Parathyroid adenoma (tissue), 2 donors: Measurements from ENCODE around the gene LRRC10.

ENCODE experiments used
- H2AFZ ChIP-seq: fragments of 300-600 bp; sonication (generic); one replicate; pipeline ENCODE4 v1.7.0; 2017; ENCODE audit warnings: antibody characterized with exemption, mild to moderate bottlenecking
- H3K27ac ChIP-seq: fragments of 300-600 bp; sonication (generic); one replicate; pipeline ENCODE4 v1.7.0; 2017
- H3K27me3 ChIP-seq: fragments of 300-600 bp; sonication (generic); one replicate; pipeline ENCODE4 v1.7.0; 2017; ENCODE audit warnings: low read length; ENCODE audit not compliant: control insufficient read depth, insufficient read depth
- H3K36me3 ChIP-seq: fragments of 300-600 bp; sonication (generic); one replicate; pipeline ENCODE4 v1.7.0; 2017; ENCODE audit warnings: low read length; ENCODE audit not compliant: control insufficient read depth, insufficient read depth
- H3K4me1 ChIP-seq: fragments of 300-600 bp; sonication (generic); one replicate; pipeline ENCODE4 v1.7.0; 2017; ENCODE audit warnings: control low read depth
- H3K4me2 ChIP-seq: fragments of 300-600 bp; sonication (generic); one replicate; pipeline ENCODE4 v1.7.0; 2017; ENCODE audit warnings: low read length
- H3K4me3 ChIP-seq: fragments of 300-600 bp; sonication (generic); one replicate; pipeline ENCODE4 v1.7.0; 2017; ENCODE audit warnings: low read depth, low read length
- H3K79me2 ChIP-seq: fragments of 300-600 bp; sonication (generic); one replicate; pipeline ENCODE4 v1.7.0; 2017; ENCODE audit warnings: control low read depth
- H3K9ac ChIP-seq: fragments of 300-600 bp; sonication (generic); one replicate; pipeline ENCODE4 v1.7.0; 2017; ENCODE audit warnings: mild to moderate bottlenecking
- H3K9me3 ChIP-seq: fragments of 300-600 bp; sonication (generic); one replicate; pipeline ENCODE4 v1.7.0; 2017; ENCODE audit warnings: low read length; ENCODE audit not compliant: control insufficient read depth
- TF ChIP-seq, protein P1 (sequence below): fragments of 300-600 bp; sonication (generic); IDR thresholded peaks from one replicate; pipeline ENCODE4 v1.7.0; 2017; ENCODE audit warnings: antibody characterized with exemption, mild to moderate bottlenecking
- donor health status: primary hyperparathyroidism.

LRRC10 gene

DNA sequence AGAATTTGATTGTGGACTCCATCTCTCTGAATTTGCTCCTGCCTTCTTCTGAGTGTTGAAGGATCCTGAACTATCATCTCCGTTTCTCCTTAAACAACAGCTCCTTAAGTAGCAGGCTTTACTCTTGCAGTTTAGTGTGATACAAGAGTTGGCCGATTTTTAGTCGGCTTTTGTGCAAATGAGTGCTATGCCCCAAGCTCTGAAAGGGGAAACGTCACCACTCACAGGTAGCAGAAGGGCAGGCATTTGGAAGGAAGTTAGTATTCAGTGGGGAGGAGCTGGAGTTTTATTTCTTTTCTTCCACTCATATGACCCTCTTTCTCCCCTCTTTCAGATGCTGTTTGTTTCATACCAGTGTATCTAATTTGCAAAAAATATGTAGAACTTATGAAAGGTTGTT is 36.5 kb upstream of the LRRC10 start:
- Histone ChIP-seq H3K4me3 (no peak overlapping the region), H3K9ac (no peak overlapping the region), H3K4me1 (no peaks in the 10 kb centered on the region), H3K36me3 (no peaks in the 10 kb centered on the region), H3K27ac (no peak overlapping the region), H3K4me2 (no peak overlapping the region), H3K9me3 (no peaks in the 10 kb centered on the region), H3K27me3 (no peaks in the 10 kb centered on the region), H3K79me2 (no peaks in the 10 kb centered on the region), H2AFZ (no peak overlapping the region)
- TF ChIP-seq, protein P1, sequence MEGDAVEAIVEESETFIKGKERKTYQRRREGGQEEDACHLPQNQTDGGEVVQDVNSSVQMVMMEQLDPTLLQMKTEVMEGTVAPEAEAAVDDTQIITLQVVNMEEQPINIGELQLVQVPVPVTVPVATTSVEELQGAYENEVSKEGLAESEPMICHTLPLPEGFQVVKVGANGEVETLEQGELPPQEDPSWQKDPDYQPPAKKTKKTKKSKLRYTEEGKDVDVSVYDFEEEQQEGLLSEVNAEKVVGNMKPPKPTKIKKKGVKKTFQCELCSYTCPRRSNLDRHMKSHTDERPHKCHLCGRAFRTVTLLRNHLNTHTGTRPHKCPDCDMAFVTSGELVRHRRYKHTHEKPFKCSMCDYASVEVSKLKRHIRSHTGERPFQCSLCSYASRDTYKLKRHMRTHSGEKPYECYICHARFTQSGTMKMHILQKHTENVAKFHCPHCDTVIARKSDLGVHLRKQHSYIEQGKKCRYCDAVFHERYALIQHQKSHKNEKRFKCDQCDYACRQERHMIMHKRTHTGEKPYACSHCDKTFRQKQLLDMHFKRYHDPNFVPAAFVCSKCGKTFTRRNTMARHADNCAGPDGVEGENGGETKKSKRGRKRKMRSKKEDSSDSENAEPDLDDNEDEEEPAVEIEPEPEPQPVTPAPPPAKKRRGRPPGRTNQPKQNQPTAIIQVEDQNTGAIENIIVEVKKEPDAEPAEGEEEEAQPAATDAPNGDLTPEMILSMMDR = no peak

DNA sequence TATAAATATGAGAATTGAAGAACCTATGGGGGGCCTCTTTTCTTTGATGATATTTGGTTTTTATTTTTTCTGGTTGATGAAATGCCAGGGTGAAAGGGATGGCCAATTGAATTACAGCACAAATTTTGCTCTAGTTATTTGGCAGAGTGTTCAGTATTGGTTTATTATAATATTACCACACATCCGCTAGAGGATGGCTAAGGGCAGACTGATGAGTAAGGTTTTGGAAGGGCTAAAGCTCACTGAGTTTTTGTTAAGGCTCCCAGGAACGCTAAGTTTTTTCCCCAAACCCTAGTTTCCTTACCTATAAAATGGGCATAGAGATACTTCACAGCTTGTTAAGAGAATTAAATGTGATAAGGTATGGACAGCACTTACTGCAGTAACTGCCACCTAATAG is 34.3 kb upstream of the LRRC10 start:
- no peaks in the 10 kb centered on the region for H3K4me1 ChIP-seq
- H2AFZ ChIP-seq = no peak overlapping the region
- H3K79me2 ChIP-seq = no peaks in the 10 kb centered on the region
- no peaks in the 10 kb centered on the region for H3K36me3 ChIP-seq
- H3K27me3 ChIP-seq = no peaks in the 10 kb centered on the region
- H3K4me2 ChIP-seq = no peak overlapping the region
- no peak overlapping the region for H3K9ac ChIP-seq
- H3K4me3 ChIP-seq = no peak overlapping the region
- no peaks in the 10 kb centered on the region for H3K9me3 ChIP-seq
- TF ChIP-seq, protein P1 = no peak
- H3K27ac ChIP-seq = no peak overlapping the region

DNA sequence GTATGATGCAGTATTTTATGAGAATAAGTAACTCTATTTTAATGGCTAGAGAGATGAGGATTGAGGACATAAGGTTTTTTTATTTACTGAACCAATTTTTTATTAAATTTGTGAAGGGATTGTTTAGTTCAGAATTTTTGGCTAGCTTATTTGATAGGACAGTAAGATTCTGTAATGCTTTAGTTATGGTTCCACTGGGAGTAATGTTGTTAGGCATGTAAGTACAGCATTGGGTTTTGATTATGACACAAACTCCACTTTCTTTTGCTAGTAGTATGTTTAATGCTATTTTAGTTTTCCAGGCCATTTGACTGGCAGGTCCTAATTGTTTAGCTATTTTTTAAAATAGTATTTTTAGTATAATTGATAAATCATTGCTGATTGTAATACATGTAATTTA is 33.8 kb upstream of the LRRC10 start:
- no peak overlapping the region for H3K4me3 ChIP-seq
- no peaks in the 10 kb centered on the region for H3K36me3 ChIP-seq
- no peak overlapping the region for H2AFZ ChIP-seq
- no peak overlapping the region for H3K9ac ChIP-seq
- H3K4me2 ChIP-seq = no peak overlapping the region
- no peak overlapping the region for H3K27ac ChIP-seq
- H3K4me1 ChIP-seq = no peaks in the 10 kb centered on the region
- no peaks in the 10 kb centered on the region for H3K79me2 ChIP-seq
- TF ChIP-seq, protein P1 = no peak
- no peaks in the 10 kb centered on the region for H3K27me3 ChIP-seq
- no peaks in the 10 kb centered on the region for H3K9me3 ChIP-seq

DNA sequence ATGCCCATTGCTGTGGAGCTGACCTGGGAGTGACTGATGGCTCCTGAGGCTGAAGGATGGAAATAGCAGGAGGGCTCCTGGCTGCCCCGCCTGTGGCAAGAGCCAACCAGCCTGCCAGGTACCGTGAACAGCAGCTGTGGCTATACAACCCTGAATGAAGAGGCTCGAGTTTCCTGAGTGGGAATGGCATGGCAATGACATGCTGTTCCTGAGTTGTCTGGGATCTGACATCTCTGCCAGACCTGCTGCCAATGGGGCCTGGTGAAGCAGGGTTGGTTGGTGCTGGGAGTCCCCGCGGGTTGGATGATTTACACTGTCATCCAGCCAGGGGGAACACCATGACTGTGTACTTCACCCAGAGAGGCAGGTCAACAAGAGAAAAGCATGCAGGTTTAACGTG is 31.8 kb upstream of the LRRC10 start:
- Histone ChIP-seq H3K9ac (no peak overlapping the region), H3K27ac (no peak overlapping the region), H3K4me3 (no peak overlapping the region), H3K36me3 (no peaks in the 10 kb centered on the region), H3K27me3 (no peaks in the 10 kb centered on the region), H3K9me3 (no peaks in the 10 kb centered on the region), H2AFZ (no peak overlapping the region), H3K4me1 (no peaks in the 10 kb centered on the region), H3K79me2 (no peaks in the 10 kb centered on the region), H3K4me2 (no peak overlapping the region)
- TF ChIP-seq, protein P1 = no peak

DNA sequence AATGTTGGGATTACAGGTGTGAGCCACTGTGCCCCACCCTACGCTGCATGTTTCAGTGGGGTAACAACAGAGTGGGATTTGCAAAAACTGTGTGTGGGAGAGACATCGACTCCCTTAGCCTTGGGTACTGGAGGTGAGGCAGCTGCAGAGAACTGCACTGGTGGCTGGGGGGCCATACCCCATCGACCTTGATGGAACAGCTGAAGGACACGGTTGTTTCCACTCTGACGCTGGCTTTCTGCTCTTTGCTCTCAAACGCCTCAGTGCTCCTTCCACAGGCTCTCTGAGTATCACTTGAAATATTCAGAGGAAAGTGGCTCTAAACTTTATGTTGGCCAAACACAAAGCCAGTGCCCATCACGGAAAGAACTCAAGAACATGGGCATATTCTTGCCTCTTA is 30.8 kb upstream of the LRRC10 start:
- Histone ChIP-seq H3K36me3 (no peaks in the 10 kb centered on the region), H3K4me2 (no peak overlapping the region)

More for the DNA sequence above, 30.8 kb upstream of the LRRC10 start:
- no peak overlapping the region for H2AFZ ChIP-seq
- H3K4me3 ChIP-seq = no peak overlapping the region
- no peaks in the 10 kb centered on the region for H3K79me2 ChIP-seq
- H3K9ac ChIP-seq = no peak overlapping the region
- no peaks in the 10 kb centered on the region for H3K9me3 ChIP-seq
- H3K27me3 ChIP-seq = no peaks in the 10 kb centered on the region
- H3K27ac ChIP-seq = no peak overlapping the region
- TF ChIP-seq, protein P1 = no peak
- H3K4me1 ChIP-seq = no peaks in the 10 kb centered on the region
